Kidney (tissue), 14 donors: ENCODE measurements around the gene TNFSF10. TPM values are rescaled to one million over a fixed set of nuclear protein-coding genes. Genes with fewer than 3 reads are reported as not detected.

Experiments used
- DNase-seq, 5 donors: peaks; one replicate each; pipeline ENCODE4 v3.0.0-alpha.2; 2013 to 2020
- FAIRE-seq: peaks from 2 replicates; lab custom pipeline; 2012; peaks lifted over from hg19 to GRCh38; lab: Jason Lieb, UNC
- H3K27ac ChIP-seq, 2 donors: one replicate each; pipeline ENCODE4 v1.7.0; 2013; ENCODE audit warnings: low read depth in 2 of 2, low read length in 2 of 2, inconsistent platforms in 1 of 2
- H3K27me3 ChIP-seq: one replicate; pipeline ENCODE4 v1.7.1; 2013; ENCODE audit warnings: low read length, inconsistent platforms; ENCODE audit not compliant: control insufficient read depth, insufficient read depth
- H3K36me3 ChIP-seq, 3 donors: one replicate each; pipeline versions ENCODE4 v1.7.0 to v1.7.1; 2013; ENCODE audit warnings: low read length in 3 of 3, control low read depth in 1 of 3, inconsistent platforms in 1 of 3; ENCODE audit not compliant: insufficient read depth in 3 of 3, control insufficient read depth in 2 of 3
- H3K4me1 ChIP-seq, 3 donors: one replicate each; pipeline versions ENCODE4 v1.7.0 to v1.7.1; 2013; ENCODE audit warnings: low read length in 3 of 3, inconsistent platforms in 1 of 3, low read depth in 1 of 3; ENCODE audit not compliant: control insufficient read depth in 2 of 3, insufficient read depth in 2 of 3
- H3K4me3 ChIP-seq, 3 donors: one replicate each; pipeline versions ENCODE4 v1.7.0 to v1.8.1; 2013; ENCODE audit warnings: low read length in 3 of 3, control low read depth in 1 of 3, inconsistent platforms in 1 of 3
- H3K9ac ChIP-seq, 3 donors: one replicate each; pipeline versions ENCODE4 v1.7.0 to v1.7.1; 2013; ENCODE audit warnings: low read length in 3 of 3, control low read depth in 1 of 3, inconsistent platforms in 1 of 3
- H3K9me3 ChIP-seq, 3 donors: one replicate each; pipeline versions ENCODE4 v1.7.0 to v1.7.1; 2013; ENCODE audit warnings: low read length in 3 of 3, control low read depth in 1 of 3, inconsistent platforms in 1 of 3; ENCODE audit not compliant: control insufficient read depth in 2 of 3, insufficient read depth in 1 of 3
- CTCF ChIP-seq: IDR thresholded peaks from 3 replicates; pipeline ENCODE4 v1.5.1; 2012; ENCODE audit warnings: mild to moderate bottlenecking, moderate library complexity, borderline replicate concordance; ENCODE audit not compliant: insufficient read depth; ENCODE audit errors: extremely low read depth
- intact Hi-C: fragments of 100-400 bp; cut with DNase I; formaldehyde crosslinking; loops from one replicate; pipeline ENCODE4 v1.11.1; 2022
- polyA plus RNA-seq: library from polyadenylated mRNA; stranded (reverse); fragments of 350-450 nt; fragmentation: Illumina TruSeq; extraction: RNeasy Lipid Tissue Mini Kit (QIAGEN cat#74804); gene quantifications from one replicate; pipeline ENCODE4 v1.2.3, GENCODE V29; 2014; ENCODE audit warnings: low read depth, low replicate concordance; ENCODE audit not compliant: insufficient read depth
- total RNA-seq: library from RNA; stranded (reverse); fragmentation: NEBNext Ultra II Directional; extraction: Animal tissue kit (Norgen Biotek cat#: 25700); gene quantifications from one replicate; pipeline ENCODE4 v1.2.1, GENCODE V29; 2021
- donor health status: control.
- donor health status: control.
- donor health status: control.
- donor health status: control.
- donor health status: control.
- donor health status: DM: yes; HTN: yes; CAD: no.
- donor health status: Normal renal cell carcinoma (clear cell type).

Gene TNFSF10
- total and polyA plus RNA-seq, 2 donors from 2014 or later = 75.4 to 277 TPM

- Histone ChIP-seq H3K9ac (no peak overlapping the region), H3K4me3 (no peak overlapping the region), H3K36me3 (no peaks in the 10 kb centered on the region), H3K27me3 (no peaks in the 10 kb centered on the region), H3K9me3 (no peaks in the 10 kb centered on the region), H3K27ac (no peak overlapping the region), H3K4me1 (no peaks in the 10 kb centered on the region)
- FAIRE-seq (no peak), DNase-seq (no peak)
- TF ChIP-seq CTCF = no peak
- intact Hi-C loops = no loop called here
Measured at GRCh38 chr3:172475703-172476102, 47.5 kb downstream of the TNFSF10 start.

GRCh38 chr3:172471903-172472302 is 51.3 kb downstream of the TNFSF10 start:
- H3K4me1 ChIP-seq = no peaks in the 10 kb centered on the region
- no peak overlapping the region for H3K9ac ChIP-seq
- H3K9me3 ChIP-seq = no peaks in the 10 kb centered on the region
- TF ChIP-seq CTCF = no peak
- no peaks in the 10 kb centered on the region for H3K36me3 ChIP-seq
- intact Hi-C loops = no loop called here
- H3K27me3 ChIP-seq = no peaks in the 10 kb centered on the region
- DNase-seq = no peak
- H3K27ac ChIP-seq = no peak overlapping the region
- no peak overlapping the region for H3K4me3 ChIP-seq
- FAIRE-seq = no peak

GRCh38 chr3:172470588-172470987 is 52.6 kb downstream of the TNFSF10 start:
- Histone ChIP-seq H3K27me3 (no peaks in the 10 kb centered on the region), H3K36me3 (no peaks in the 10 kb centered on the region), H3K4me3 (no peak overlapping the region), H3K9me3 (no peaks in the 10 kb centered on the region), H3K9ac (no peak overlapping the region), H3K4me1 (no peaks in the 10 kb centered on the region), H3K27ac (no peak overlapping the region)
- FAIRE-seq (no peak), DNase-seq (no peak)
- no peak for TF ChIP-seq CTCF
- intact Hi-C loops = no loop called here

GRCh38 chr3:172467170-172467824 is 55.9 kb downstream of the TNFSF10 start:
- Histone ChIP-seq H3K9ac (no peak overlapping the region), H3K36me3 (no peaks in the 10 kb centered on the region), H3K4me1 (no peaks in the 10 kb centered on the region), H3K27me3 (no peaks in the 10 kb centered on the region), H3K9me3 (no peaks in the 10 kb centered on the region), H3K27ac (no peak overlapping the region), H3K4me3 (no peak overlapping the region)
- no peak for TF ChIP-seq CTCF
- intact Hi-C loops = no loop called here
- no peak for FAIRE-seq
- no peak for DNase-seq
